C4-2B (cell line): Measurements from ENCODE around the gene SSBP3.

Source experiments
- H3K27ac ChIP-seq: fragments of 450-650 bp; 2 replicates; pipeline ENCODE4 v1.5.1; 2017
- CTCF ChIP-seq: fragments of 450-650 bp; conservative IDR thresholded peaks from 2 replicates; pipeline ENCODE4 v1.5.1; 2017; ENCODE audit warnings: mild to moderate bottlenecking
- ZFX ChIP-seq: fragments of 450-650 bp; IDR thresholded peaks from 2 replicates; pipeline ENCODE4 v1.6.1; 2017

SSBP3 gene

GRCh38 chr1:54340434-54340833, 65.8 kb downstream of the SSBP3 start:
- TF ChIP-seq ZFX (no peak), CTCF (no peak)
- H3K27ac ChIP-seq: peak overlapping the region; percentile 36

GRCh38 chr1:54339126-54339525, 67.1 kb downstream of the SSBP3 start:
- H3K27ac ChIP-seq: no peak overlapping the region
- TF ChIP-seq CTCF (no peak), ZFX (no peak)

- no peak for TF ChIP-seq CTCF
- TF ChIP-seq ZFX: no peak
- no peak overlapping the region for H3K27ac ChIP-seq
These were observed 67.7 kb downstream of the SSBP3 start for GRCh38 chr1:54338464-54338863.

GRCh38 chr1:54337928-54338327, 68.3 kb downstream of the SSBP3 start:
- H3K27ac ChIP-seq: no peak overlapping the region
- TF ChIP-seq ZFX (no peak), CTCF (no peak)

- no peak overlapping the region for H3K27ac ChIP-seq
- TF ChIP-seq ZFX: no peak
- TF ChIP-seq CTCF: no peak
These were observed 69.2 kb downstream of the SSBP3 start for GRCh38 chr1:54337034-54337433.

GRCh38 chr1:54336116-54336515, 70.1 kb downstream of the SSBP3 start:
- TF ChIP-seq CTCF (no peak), ZFX (no peak)
- no peak overlapping the region for H3K27ac ChIP-seq

- no peak overlapping the region for H3K27ac ChIP-seq
These were observed 70.5 kb downstream of the SSBP3 start for GRCh38 chr1:54335755-54336108.

More at GRCh38 chr1:54335755-54336108, 70.5 kb downstream of the SSBP3 start:
- TF ChIP-seq ZFX (no peak), CTCF (no peak)
